GM23338 (cell line): ENCODE data around the gene GOLGA6L26.
"Not testable (repeated sequence)": the region's sequence is repeated elsewhere in the genome, so short reads cannot be mapped to it uniquely, and the experiment has no call there.

Experiments used
- CREB1 ChIP-seq: fragments of 250-450 bp; sonication (Bioruptor Pico); IDR thresholded peaks from 2 replicates; pipeline ENCODE4 v1.5.0; 2020; ENCODE audit warnings: low read depth, mild to moderate bottlenecking, moderate library complexity
- CTCF ChIP-seq, 2 experiments: fragments of 200-600 bp in 1 of 2; sonication (generic) in 1 of 2; conservative IDR thresholded peaks; 2 replicates each; pipeline versions ENCODE4 v1.5.1 to v1.6.1; 2016 to 2017; ENCODE audit warnings: antibody characterized with exemption in 2 of 2, low read depth in 2 of 2, mild to moderate bottlenecking in 2 of 2, moderate library complexity in 1 of 2
- EZH2 ChIP-seq: fragments of 200-600 bp; sonication (generic); IDR thresholded peaks from one replicate; pipeline ENCODE4 v1.8.0; 2017; ENCODE audit warnings: antibody characterized with exemption, mild to moderate bottlenecking, low read depth; ENCODE audit not compliant: unreplicated experiment
- REST ChIP-seq: IDR thresholded peaks from one replicate; pipeline ENCODE4 v1.6.1; 2018; ENCODE audit warnings: antibody characterized with exemption; ENCODE audit not compliant: unreplicated experiment
- ZNF114 ChIP-seq: fragments of 250-450 bp; sonication (Bioruptor Pico); IDR thresholded peaks from 2 replicates; pipeline ENCODE4 v1.5.0; 2020; ENCODE audit warnings: mild to moderate bottlenecking, moderate library complexity

- TF ChIP-seq CTCF (conservative IDR thresholded peaks at IDR 0.05; ENCODE audit: low read depth in 2 of 2); EZH2; ZNF114 (CRISPR knock-in tag); REST; CREB1 (CRISPR knock-in tag): not testable (repeated sequence)
Observed at GRCh38 chr15:23303654-23304053, 30.3 kb downstream of the GOLGA6L26 start.
